Omental fat pad (tissue), 4 donors: ENCODE results near the gene SOCS7. TPM values are rescaled to one million over a fixed set of nuclear protein-coding genes. Genes with fewer than 3 reads are reported as not detected.

ENCODE experiments used
- ATAC-seq: fragments of 150-250 bp; one replicate; pipeline ENCODE4 v1.9.1; 2016; ENCODE audit warnings: mild to moderate bottlenecking, moderate library complexity; ENCODE audit not compliant: low FRiP score
- DNase-seq: peaks from one replicate; pipeline ENCODE4 v3.0.0-alpha.2; 2019; ENCODE audit warnings: low spot score
- CTCF ChIP-seq, 3 donors: fragments of 450-650 bp; IDR thresholded peaks; one replicate each; pipeline ENCODE4 v1.5.1; 2016 to 2017; ENCODE audit warnings: antibody characterized with exemption in 3 of 3, mild to moderate bottlenecking in 3 of 3, moderate library complexity in 2 of 3
- total RNA-seq, 4 donors: library from RNA; depleted of rRNA; stranded (reverse); fragments of >200 nt; gene quantifications; one replicate each; pipeline ENCODE4 v1.1.0, GENCODE V29; 2016

Gene SOCS7
- total RNA-seq, 4 donors from 2014 or later: 10.2 to 17.7 (median 12.9) TPM

- no peak for TF ChIP-seq CTCF (IDR thresholded peaks at IDR 0.05)
Measured at GRCh38 chr17:38452719-38453118, 101.1 kb downstream of the SOCS7 start.

GRCh38 chr17:38453951-38454421 lies 102.3 kb downstream of the SOCS7 start:
- no peak for ATAC-seq
- no peak for TF ChIP-seq CTCF (IDR thresholded peaks at IDR 0.05)
- no peak for DNase-seq

More at GRCh38 chr17:38452719-38453118, 101.1 kb downstream of the SOCS7 start:
- ATAC-seq (no peak), DNase-seq (no peak)

GRCh38 chr17:38454532-38454931 lies 102.9 kb downstream of the SOCS7 start:
- DNase-seq (peak; percentile 67), ATAC-seq (peak; percentile 60)
- TF ChIP-seq CTCF (IDR thresholded peaks at IDR 0.05): no peak

Other genes with a start within 250 kb of the SOCS7 start
- not detected for gene TBC1D3E, start 223.9 kb upstream of the SOCS7 start, total RNA-seq
- gene TBC1D3, start 159.3 kb upstream of the SOCS7 start, total RNA-seq: not detected
- gene MRPL45, start 54.7 kb upstream of the SOCS7 start, total RNA-seq: 10 to 100 TPM; 19.1 to 38.4 (median 31.6) TPM
- not detected for gene GPR179, start 7.9 kb upstream of the SOCS7 start, total RNA-seq
- gene ARHGAP23, start 76.6 kb downstream of the SOCS7 start, total RNA-seq: 10 to 100 TPM; 22.7 to 70.9 (median 30.1) TPM